SK-N-SH treated with all-trans-retinoic acid at 6 μM for 48 hours (cell line): ENCODE data around the gene DENND5B.

Source experiments
- ATAC-seq: fragments of 200-7000 bp; cut with Tn5 transposase; 3 replicates; pipeline ENCODE4 v1.9.1; 2020; ENCODE audit warnings: mild to moderate bottlenecking, moderate library complexity
- ARNTL ChIP-seq: fragments of 450-650 bp; formaldehyde crosslinking; IDR thresholded peaks from 2 replicates; pipeline ENCODE4 v1.5.0; 2020; ENCODE audit warnings: low read depth, mild to moderate bottlenecking, moderate library complexity, borderline replicate concordance
- BACH2 ChIP-seq: fragments of 250-450 bp; sonication (Bioruptor Pico); IDR thresholded peaks from 2 replicates; pipeline ENCODE4 v1.9.0; 2021; ENCODE audit warnings: mild to moderate bottlenecking, borderline replicate concordance
- CSDC2 ChIP-seq: fragments of 250-450 bp; sonication (Bioruptor Pico); IDR thresholded peaks from 2 replicates; pipeline ENCODE4 v1.5.0; 2020; ENCODE audit warnings: mild to moderate bottlenecking, moderate library complexity
- CSRNP3 ChIP-seq: fragments of 250-450 bp; sonication (Bioruptor Pico); IDR thresholded peaks from 2 replicates; pipeline ENCODE4 v1.5.1; 2021; ENCODE audit warnings: mild to moderate bottlenecking, moderate library complexity
- ESRRG ChIP-seq: fragments of 250-450 bp; sonication (Bioruptor Pico); IDR thresholded peaks from 2 replicates; pipeline ENCODE4 v1.6.1; 2021; ENCODE audit warnings: mild to moderate bottlenecking
- GLIS3 ChIP-seq: fragments of 250-450 bp; sonication (Bioruptor Pico); IDR thresholded peaks from 2 replicates; pipeline ENCODE4 v1.5.0; 2020; ENCODE audit warnings: mild to moderate bottlenecking, moderate library complexity
- ISL1 ChIP-seq: fragments of 250-450 bp; sonication (Bioruptor Pico); IDR thresholded peaks from 2 replicates; pipeline ENCODE4 v2.1.2; 2022; ENCODE audit warnings: mild to moderate bottlenecking, moderate library complexity
- OSR1 ChIP-seq: fragments of 250-450 bp; sonication (Bioruptor Pico); IDR thresholded peaks from 2 replicates; pipeline ENCODE4 v1.8.0; 2022; ENCODE audit warnings: moderate library complexity, mild to moderate bottlenecking, inconsistent platforms
- POU6F1 ChIP-seq: fragments of 250-450 bp; sonication (Bioruptor Pico); IDR thresholded peaks from 2 replicates; pipeline ENCODE4 v1.8.0; 2021; ENCODE audit warnings: low read depth, mild to moderate bottlenecking, moderate library complexity, borderline replicate concordance
- PPARA ChIP-seq: fragments of 250-450 bp; sonication (Bioruptor Pico); IDR thresholded peaks from 2 replicates; pipeline ENCODE4 v1.5.0; 2020; ENCODE audit warnings: mild to moderate bottlenecking, borderline replicate concordance
- RARB ChIP-seq: fragments of 250-450 bp; sonication (Bioruptor Pico); IDR thresholded peaks from 2 replicates; pipeline ENCODE4 v1.8.0; 2021; ENCODE audit warnings: mild to moderate bottlenecking, moderate library complexity
- SNAI2 ChIP-seq: fragments of 250-450 bp; sonication (Bioruptor Pico); IDR thresholded peaks from 2 replicates; pipeline ENCODE4 v1.5.0; 2020; ENCODE audit warnings: mild to moderate bottlenecking, moderate library complexity
- TCF4 ChIP-seq: fragments of 250-450 bp; sonication (Bioruptor Pico); IDR thresholded peaks from 2 replicates; pipeline ENCODE4 v1.8.0; 2021; ENCODE audit warnings: mild to moderate bottlenecking, moderate library complexity, borderline replicate concordance
- TOX ChIP-seq: fragments of 250-450 bp; sonication (Bioruptor Pico); IDR thresholded peaks from 2 replicates; pipeline ENCODE4 v1.8.0; 2021; ENCODE audit warnings: mild to moderate bottlenecking, moderate library complexity, borderline replicate concordance
- TSHZ2 ChIP-seq: fragments of 250-450 bp; sonication (Bioruptor Pico); IDR thresholded peaks from 2 replicates; pipeline ENCODE4 v1.5.0; 2020; ENCODE audit warnings: mild to moderate bottlenecking, moderate library complexity
- ZC3H10 ChIP-seq: fragments of 250-450 bp; sonication (Bioruptor Pico); IDR thresholded peaks from 2 replicates; pipeline ENCODE4 v1.5.1; 2021; ENCODE audit warnings: mild to moderate bottlenecking, moderate library complexity
- ZFP30 ChIP-seq: fragments of 450-650 bp; formaldehyde crosslinking; IDR thresholded peaks from 2 replicates; pipeline ENCODE4 v1.5.0; 2022; ENCODE audit warnings: mild to moderate bottlenecking, moderate library complexity
- ZNF565 ChIP-seq: fragments of 450-650 bp; formaldehyde crosslinking; conservative IDR thresholded peaks from 2 replicates; pipeline ENCODE4 v1.5.0; 2020; ENCODE audit warnings: low read depth, mild to moderate bottlenecking, moderate library complexity
- ZNF70 ChIP-seq: fragments of 450-650 bp; formaldehyde crosslinking; IDR thresholded peaks from 2 replicates; pipeline ENCODE4 v1.5.0; 2020; ENCODE audit warnings: mild to moderate bottlenecking, moderate library complexity
- ZNF8 ChIP-seq: fragments of 450-650 bp; formaldehyde crosslinking; IDR thresholded peaks from 2 replicates; pipeline ENCODE4 v1.5.0; 2020; ENCODE audit warnings: mild to moderate bottlenecking, moderate library complexity
- TF ChIP-seq, protein P1 (sequence below): fragments of 250-450 bp; sonication (Bioruptor Pico); IDR thresholded peaks from 2 replicates; pipeline ENCODE4 v1.5.1; 2020; ENCODE audit warnings: low read depth, mild to moderate bottlenecking, moderate library complexity
- TF ChIP-seq, protein P2 (sequence below): fragments of 250-450 bp; sonication (Bioruptor Pico); IDR thresholded peaks from 2 replicates; pipeline ENCODE4 v1.8.0; 2020; ENCODE audit warnings: mild to moderate bottlenecking, moderate library complexity, borderline replicate concordance

Gene DENND5B

DNA sequence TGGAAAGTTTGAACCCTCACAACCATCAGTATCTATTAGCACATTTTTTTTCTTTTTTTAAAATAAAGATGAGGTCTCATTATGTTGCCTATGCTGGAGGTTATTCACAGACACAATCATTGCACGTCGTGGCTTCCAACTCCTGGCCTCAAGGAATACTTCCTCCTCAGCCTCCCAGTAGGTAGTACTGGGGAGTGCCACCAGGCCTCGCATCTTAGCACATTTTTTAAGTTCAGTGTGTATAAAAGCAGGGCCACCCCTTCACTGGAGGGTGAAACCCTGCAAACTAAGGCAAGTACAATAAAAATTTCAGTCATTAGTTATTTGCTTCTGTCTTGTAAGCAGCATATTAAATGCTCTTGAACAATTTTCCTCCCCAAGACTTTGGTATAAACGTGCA, 150.8 kb downstream of the DENND5B start:
- ATAC-seq: no peak
- TF ChIP-seq ZNF565 (CRISPR knock-in tag) (no peak), CSRNP3 (CRISPR knock-in tag) (no peak), RARB (CRISPR knock-in tag) (no peak), SNAI2 (CRISPR knock-in tag) (no peak), TCF4 (CRISPR knock-in tag) (no peak), TSHZ2 (no peak), ZNF8 (no peak), ESRRG (CRISPR knock-in tag) (no peak), PPARA (CRISPR knock-in tag) (no peak), CSDC2 (CRISPR knock-in tag) (no peak)
- TF ChIP-seq, protein P1, sequence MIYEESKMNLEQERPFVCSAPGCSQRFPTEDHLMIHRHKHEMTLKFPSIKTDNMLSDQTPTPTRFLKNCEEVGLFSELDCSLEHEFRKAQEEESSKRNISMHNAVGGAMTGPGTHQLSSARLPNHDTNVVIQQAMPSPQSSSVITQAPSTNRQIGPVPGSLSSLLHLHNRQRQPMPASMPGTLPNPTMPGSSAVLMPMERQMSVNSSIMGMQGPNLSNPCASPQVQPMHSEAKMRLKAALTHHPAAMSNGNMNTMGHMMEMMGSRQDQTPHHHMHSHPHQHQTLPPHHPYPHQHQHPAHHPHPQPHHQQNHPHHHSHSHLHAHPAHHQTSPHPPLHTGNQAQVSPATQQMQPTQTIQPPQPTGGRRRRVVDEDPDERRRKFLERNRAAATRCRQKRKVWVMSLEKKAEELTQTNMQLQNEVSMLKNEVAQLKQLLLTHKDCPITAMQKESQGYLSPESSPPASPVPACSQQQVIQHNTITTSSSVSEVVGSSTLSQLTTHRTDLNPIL: no peak
- TF ChIP-seq, protein P2, sequence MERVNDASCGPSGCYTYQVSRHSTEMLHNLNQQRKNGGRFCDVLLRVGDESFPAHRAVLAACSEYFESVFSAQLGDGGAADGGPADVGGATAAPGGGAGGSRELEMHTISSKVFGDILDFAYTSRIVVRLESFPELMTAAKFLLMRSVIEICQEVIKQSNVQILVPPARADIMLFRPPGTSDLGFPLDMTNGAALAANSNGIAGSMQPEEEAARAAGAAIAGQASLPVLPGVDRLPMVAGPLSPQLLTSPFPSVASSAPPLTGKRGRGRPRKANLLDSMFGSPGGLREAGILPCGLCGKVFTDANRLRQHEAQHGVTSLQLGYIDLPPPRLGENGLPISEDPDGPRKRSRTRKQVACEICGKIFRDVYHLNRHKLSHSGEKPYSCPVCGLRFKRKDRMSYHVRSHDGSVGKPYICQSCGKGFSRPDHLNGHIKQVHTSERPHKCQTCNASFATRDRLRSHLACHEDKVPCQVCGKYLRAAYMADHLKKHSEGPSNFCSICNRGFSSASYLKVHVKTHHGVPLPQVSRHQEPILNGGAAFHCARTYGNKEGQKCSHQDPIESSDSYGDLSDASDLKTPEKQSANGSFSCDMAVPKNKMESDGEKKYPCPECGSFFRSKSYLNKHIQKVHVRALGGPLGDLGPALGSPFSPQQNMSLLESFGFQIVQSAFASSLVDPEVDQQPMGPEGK: no peak

- no peak for ATAC-seq
- TF ChIP-seq ZFP30 (CRISPR knock-in tag) (no peak), TOX (no peak), CSDC2 (CRISPR knock-in tag) (no peak), TCF4 (CRISPR knock-in tag) (no peak), CSRNP3 (CRISPR knock-in tag) (no peak), ZNF8 (no peak), GLIS3 (CRISPR knock-in tag) (no peak), BACH2 (CRISPR knock-in tag) (no peak), ZNF565 (CRISPR knock-in tag) (no peak)
- TF ChIP-seq, protein P2: no peak
Observed at GRCh38 chr12:31431721-31432240, 159.2 kb downstream of the DENND5B start.

GRCh38 chr12:31423405-31423804, 167.5 kb downstream of the DENND5B start:
- ATAC-seq: no peak

More at GRCh38 chr12:31423405-31423804, 167.5 kb downstream of the DENND5B start:
- TF ChIP-seq, protein P1: no peak
- TF ChIP-seq, protein P2: no peak
- TF ChIP-seq ZFP30 (CRISPR knock-in tag) (no peak), ARNTL (CRISPR knock-in tag) (no peak), ZNF70 (CRISPR knock-in tag) (no peak), RARB (CRISPR knock-in tag) (no peak), ISL1 (no peak), PPARA (CRISPR knock-in tag) (no peak), POU6F1 (CRISPR knock-in tag) (no peak), GLIS3 (CRISPR knock-in tag) (no peak), ZC3H10 (no peak), ESRRG (CRISPR knock-in tag) (no peak), OSR1 (CRISPR knock-in tag) (no peak)
